ENCODE measurements around the gene CD247. TPM values are rescaled to one million over a fixed set of nuclear protein-coding genes. Genes with fewer than 3 reads are reported as not detected.

The CD247 gene
- polyA plus RNA-seq, 1 of the 3 experiments (the other 2 are of a cell fraction) = 0.08 TPM

DNA sequence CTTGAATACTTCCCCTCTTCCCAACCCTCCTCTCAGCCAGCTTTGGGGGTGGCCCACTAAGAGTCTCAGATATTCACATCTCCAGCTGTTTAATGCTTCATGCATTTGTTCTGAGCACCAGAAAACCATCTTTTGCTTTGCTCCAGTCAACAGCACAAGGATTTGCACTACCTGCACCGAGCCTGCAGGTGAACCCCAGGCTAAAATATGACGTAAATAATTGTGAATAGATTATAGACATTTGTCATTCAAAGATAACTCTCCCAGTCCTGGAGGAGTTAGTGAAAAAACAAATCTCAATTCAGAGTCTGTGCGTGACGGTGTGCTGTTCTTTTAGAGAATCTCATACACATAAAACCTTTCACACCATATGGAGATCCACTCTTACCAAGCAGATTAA lies 7.4 kb downstream of the CD247 start:
- ChIA-PET POLR2A (no interaction called here), CTCF (no interaction called here)
- Histone ChIP-seq H3K9ac (no peak overlapping the region), H3K27ac (ENCODE audit: low read depth in 2 of 2, low read length in 1 of 2) (no peak overlapping the region), H3F3A (replicated peaks; ENCODE audit: insufficient read depth) (no peaks in the 10 kb centered on the region), H3K9me3 (no peaks in the 10 kb centered on the region), H3K27me3 (ENCODE audit: insufficient read depth) (no peaks in the 10 kb centered on the region; the same call in 1 of the 2 replicates), H3K9me2 (no peaks in the 10 kb centered on the region), H3K4me3 (ENCODE audit: low read depth in 2 of 2, low read length in 1 of 2) (no peak overlapping the region), H3K79me2 (ENCODE audit: insufficient read depth) (no peaks in the 10 kb centered on the region), H2AFZ (ENCODE audit: low read depth) (no peak overlapping the region), H3K4me1 (ENCODE audit: control insufficient read depth in 1 of 2, insufficient read depth in 2 of 2, low read depth in 1 of 2, low read length in 1 of 2) (no peaks in the 10 kb centered on the region), H3K36me3 (replicated peaks in 1 of 2; ENCODE audit: control insufficient read depth in 1 of 2, insufficient read depth in 2 of 2, low read length in 1 of 2) (no peaks in the 10 kb centered on the region), H4K20me1 (ENCODE audit: insufficient read depth) (no peaks in the 10 kb centered on the region), H3K4me2 (no peak overlapping the region)
- TF ChIP-seq TEAD4 (IDR thresholded peaks at IDR 0.05; ENCODE audit: borderline replicate concordance, insufficient read depth) (no peak), CHD2 (IDR thresholded peaks at IDR 0.05; ENCODE audit: low read length, partially characterized antibody) (no peak), GABPA (IDR thresholded peaks at IDR 0.05; ENCODE audit: low read depth) (no peak)
- TF ChIP-seq, protein P1, sequence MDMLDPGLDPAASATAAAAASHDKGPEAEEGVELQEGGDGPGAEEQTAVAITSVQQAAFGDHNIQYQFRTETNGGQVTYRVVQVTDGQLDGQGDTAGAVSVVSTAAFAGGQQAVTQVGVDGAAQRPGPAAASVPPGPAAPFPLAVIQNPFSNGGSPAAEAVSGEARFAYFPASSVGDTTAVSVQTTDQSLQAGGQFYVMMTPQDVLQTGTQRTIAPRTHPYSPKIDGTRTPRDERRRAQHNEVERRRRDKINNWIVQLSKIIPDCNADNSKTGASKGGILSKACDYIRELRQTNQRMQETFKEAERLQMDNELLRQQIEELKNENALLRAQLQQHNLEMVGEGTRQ (IDR thresholded peaks at IDR 0.05; ENCODE audit: borderline replicate concordance, low read depth, low read length) = no peak
- DNase-seq = no peak
- WGBS (ENCODE audit: low lambda C conversion rate) = 64% methylated on average over 4 of the region's 4 CpGs

DNA sequence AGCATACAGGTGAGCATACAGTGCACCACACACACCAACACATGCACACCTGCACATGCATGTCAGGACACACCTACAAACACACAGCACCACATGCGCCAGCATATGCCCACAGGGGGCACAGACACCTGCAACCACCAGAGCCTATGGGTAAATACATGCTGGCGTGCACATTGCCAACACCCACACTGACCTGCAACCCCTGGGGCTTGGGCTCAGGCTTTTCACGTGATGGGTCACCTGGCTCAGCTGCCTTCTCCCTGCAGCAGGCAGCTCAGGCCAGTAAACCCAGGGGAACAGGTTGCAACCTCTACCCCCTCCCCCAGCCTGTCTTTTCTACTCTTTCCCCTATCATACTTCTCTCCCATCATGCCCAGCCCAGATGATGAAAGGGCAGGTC lies 8.1 kb downstream of the CD247 start:
- Histone ChIP-seq H3K27me3 (ENCODE audit: insufficient read depth) (no peaks in the 10 kb centered on the region; the same call in 1 of the 2 replicates), H3K4me3 (ENCODE audit: low read depth in 2 of 2, low read length in 1 of 2) (no peak overlapping the region), H3K9me3 (no peaks in the 10 kb centered on the region), H4K20me1 (ENCODE audit: insufficient read depth) (no peaks in the 10 kb centered on the region), H3K79me2 (ENCODE audit: insufficient read depth) (no peaks in the 10 kb centered on the region), H2AFZ (ENCODE audit: low read depth) (no peak overlapping the region), H3K9me2 (no peaks in the 10 kb centered on the region), H3K4me2 (no peak overlapping the region), H3K9ac (no peak overlapping the region), H3K4me1 (ENCODE audit: control insufficient read depth in 1 of 2, insufficient read depth in 2 of 2, low read depth in 1 of 2, low read length in 1 of 2) (no peaks in the 10 kb centered on the region), H3K36me3 (replicated peaks in 1 of 2; ENCODE audit: control insufficient read depth in 1 of 2, insufficient read depth in 2 of 2, low read length in 1 of 2) (no peaks in the 10 kb centered on the region), H3F3A (replicated peaks; ENCODE audit: insufficient read depth) (no peaks in the 10 kb centered on the region), H3K27ac (ENCODE audit: low read depth in 2 of 2, low read length in 1 of 2) (no peak overlapping the region)
- ChIA-PET POLR2A (no interaction called here), CTCF (interaction anchor here (1.0 kb wide), 1 partner anchor 30 kb away, joined by 4 read pairs; no protein-coding TSS in a partner anchor)
- DNase-seq = no peak
- 42% methylated on average over 3 of the region's 3 CpGs for WGBS (ENCODE audit: low lambda C conversion rate)
- no peak for TF ChIP-seq POLR2AphosphoS5 (IDR thresholded peaks at IDR 0.05; ENCODE audit: low read depth, low read length)
- no peak for TF ChIP-seq EZH2phosphoT487 (IDR thresholded peaks at IDR 0.05; ENCODE audit: borderline replicate concordance, low read depth)
- TF ChIP-seq, protein P2, sequence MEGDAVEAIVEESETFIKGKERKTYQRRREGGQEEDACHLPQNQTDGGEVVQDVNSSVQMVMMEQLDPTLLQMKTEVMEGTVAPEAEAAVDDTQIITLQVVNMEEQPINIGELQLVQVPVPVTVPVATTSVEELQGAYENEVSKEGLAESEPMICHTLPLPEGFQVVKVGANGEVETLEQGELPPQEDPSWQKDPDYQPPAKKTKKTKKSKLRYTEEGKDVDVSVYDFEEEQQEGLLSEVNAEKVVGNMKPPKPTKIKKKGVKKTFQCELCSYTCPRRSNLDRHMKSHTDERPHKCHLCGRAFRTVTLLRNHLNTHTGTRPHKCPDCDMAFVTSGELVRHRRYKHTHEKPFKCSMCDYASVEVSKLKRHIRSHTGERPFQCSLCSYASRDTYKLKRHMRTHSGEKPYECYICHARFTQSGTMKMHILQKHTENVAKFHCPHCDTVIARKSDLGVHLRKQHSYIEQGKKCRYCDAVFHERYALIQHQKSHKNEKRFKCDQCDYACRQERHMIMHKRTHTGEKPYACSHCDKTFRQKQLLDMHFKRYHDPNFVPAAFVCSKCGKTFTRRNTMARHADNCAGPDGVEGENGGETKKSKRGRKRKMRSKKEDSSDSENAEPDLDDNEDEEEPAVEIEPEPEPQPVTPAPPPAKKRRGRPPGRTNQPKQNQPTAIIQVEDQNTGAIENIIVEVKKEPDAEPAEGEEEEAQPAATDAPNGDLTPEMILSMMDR (IDR thresholded peaks at IDR 0.05) = no peak
- TF ChIP-seq, protein P3, sequence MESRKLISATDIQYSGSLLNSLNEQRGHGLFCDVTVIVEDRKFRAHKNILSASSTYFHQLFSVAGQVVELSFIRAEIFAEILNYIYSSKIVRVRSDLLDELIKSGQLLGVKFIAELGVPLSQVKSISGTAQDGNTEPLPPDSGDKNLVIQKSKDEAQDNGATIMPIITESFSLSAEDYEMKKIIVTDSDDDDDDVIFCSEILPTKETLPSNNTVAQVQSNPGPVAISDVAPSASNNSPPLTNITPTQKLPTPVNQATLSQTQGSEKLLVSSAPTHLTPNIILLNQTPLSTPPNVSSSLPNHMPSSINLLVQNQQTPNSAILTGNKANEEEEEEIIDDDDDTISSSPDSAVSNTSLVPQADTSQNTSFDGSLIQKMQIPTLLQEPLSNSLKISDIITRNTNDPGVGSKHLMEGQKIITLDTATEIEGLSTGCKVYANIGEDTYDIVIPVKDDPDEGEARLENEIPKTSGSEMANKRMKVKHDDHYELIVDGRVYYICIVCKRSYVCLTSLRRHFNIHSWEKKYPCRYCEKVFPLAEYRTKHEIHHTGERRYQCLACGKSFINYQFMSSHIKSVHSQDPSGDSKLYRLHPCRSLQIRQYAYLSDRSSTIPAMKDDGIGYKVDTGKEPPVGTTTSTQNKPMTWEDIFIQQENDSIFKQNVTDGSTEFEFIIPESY (IDR thresholded peaks at IDR 0.05; ENCODE audit: borderline replicate concordance, low read depth) = no peak
- TF ChIP-seq RAD21 (IDR thresholded peaks at IDR 0.05; ENCODE audit: low read length) = no peak
- no peak for TF ChIP-seq FOXJ3 (CRISPR knock-in tag; IDR thresholded peaks at IDR 0.05)
- TF ChIP-seq TEAD4 (IDR thresholded peaks at IDR 0.05; ENCODE audit: borderline replicate concordance, insufficient read depth) = no peak
- TF ChIP-seq FOXM1 (IDR thresholded peaks at IDR 0.05; ENCODE audit: low read depth) = no peak
- TF ChIP-seq SIN3A (IDR thresholded peaks at IDR 0.05; ENCODE audit: borderline replicate concordance, low read depth, low read length) = no peak

All from SK-N-SH (cell line).